Measurements from ENCODE around the gene TFR2.

GRCh38 chr7:100609958-100610357 is 31.4 kb downstream of the TFR2 start:
- no peak for TF ChIP-seq CTCF (IDR thresholded peaks at IDR 0.05; ENCODE audit: extremely low read depth in 1 of 2, insufficient read depth in 1 of 2, low read depth in 1 of 2, low read length in 2 of 2)
- TF ChIP-seq POLR2A (IDR thresholded peaks at IDR 0.05; ENCODE audit: low read depth, low read length), result no peak
- no peak for TF ChIP-seq EZH2 (IDR thresholded peaks at IDR 0.05; ENCODE audit: borderline replicate concordance, low read depth, low read length, severe bottlenecking)
- TF ChIP-seq JUN (IDR thresholded peaks at IDR 0.05; ENCODE audit: borderline replicate concordance, insufficient read depth, insufficient read length, low read depth), result no peak
- no peak for TF ChIP-seq MAX (IDR thresholded peaks at IDR 0.05; ENCODE audit: insufficient read depth, insufficient read length)
- TF ChIP-seq FOS (IDR thresholded peaks at IDR 0.05; ENCODE audit: borderline replicate concordance, insufficient read depth, low read length), result no peak
- no peak for TF ChIP-seq POLR2AphosphoS5 (IDR thresholded peaks at IDR 0.05; ENCODE audit: insufficient read depth, low read depth, low read length)
- no peak for TF ChIP-seq MYC (IDR thresholded peaks at IDR 0.05; ENCODE audit: low read depth, low read length)
- no peak for TF ChIP-seq GATA2 (IDR thresholded peaks at IDR 0.05; ENCODE audit: insufficient read depth, insufficient read length, low read depth, low read length)
